Fibroblast of villous mesenchyme (primary cell): ENCODE data around the gene CBR3. TPM values are rescaled to one million over a fixed set of nuclear protein-coding genes. Genes with fewer than 3 reads are reported as not detected.

Experiments
- DNase-seq: peaks from one replicate; pipeline ENCODE4 v3.0.0-alpha.2; 2010; ENCODE audit warnings: low read depth
- H3K4me3 ChIP-seq: 2 replicates; pipeline ENCODE4 v1.5.1; 2011; ENCODE audit warnings: low read depth, mild to moderate bottlenecking, low read length
- CTCF ChIP-seq: IDR thresholded peaks from 2 replicates; pipeline ENCODE4 v1.5.1; 2012; ENCODE audit warnings: low read depth, mild to moderate bottlenecking, low read length; ENCODE audit not compliant: insufficient read depth
- total RNA-seq: library from RNA; depleted of rRNA; stranded (reverse); fragments of >200 nt; gene quantifications from 2 replicates; pipeline ENCODE4 v1.2.3, GENCODE V29; 2012

CBR3 gene
- total RNA-seq, 1 donor = 12.1 TPM

GRCh38 chr21:36171741-36172331 is 37.0 kb downstream of the CBR3 start:
- no peak overlapping the region for H3K4me3 ChIP-seq
- TF ChIP-seq CTCF = no peak
- DNase-seq = no peak

GRCh38 chr21:36174780-36175179 is 39.9 kb downstream of the CBR3 start:
- no peak overlapping the region for H3K4me3 ChIP-seq
- DNase-seq = no peak
- TF ChIP-seq CTCF = no peak

- no peak for TF ChIP-seq CTCF
- DNase-seq = no peak
- H3K4me3 ChIP-seq = no peak overlapping the region
These were observed 41.1 kb downstream of the CBR3 start for GRCh38 chr21:36175771-36176565.

- TF ChIP-seq CTCF = no peak
- no peak for DNase-seq
- H3K4me3 ChIP-seq = no peak overlapping the region
These were observed 43.5 kb downstream of the CBR3 start for GRCh38 chr21:36178349-36178748.

- DNase-seq = no peak
- TF ChIP-seq CTCF = no peak
- H3K4me3 ChIP-seq = no peak overlapping the region
These were observed 44.3 kb downstream of the CBR3 start for GRCh38 chr21:36179145-36179544.

- H3K4me3 ChIP-seq = no peak overlapping the region
- no peak for DNase-seq
- TF ChIP-seq CTCF = no peak
These were observed 46.1 kb downstream of the CBR3 start for GRCh38 chr21:36180963-36181362.
